CD4-positive, alpha-beta T cell treated with Interleukin-21 for 1 hour (primary cell): Measurements from ENCODE around the gene MIB2.
A peak's percentile ranks its signal among the peaks of the same experiment; 100 is the strongest.
"Not testable (repeated sequence)": the region's sequence is repeated elsewhere in the genome, so short reads cannot be mapped to it uniquely, and the experiment has no call there.

Source experiments
- DNase-seq: peaks from one replicate; pipeline ENCODE4 v3.0.0-alpha.2; 2020

The MIB2 gene

DNA sequence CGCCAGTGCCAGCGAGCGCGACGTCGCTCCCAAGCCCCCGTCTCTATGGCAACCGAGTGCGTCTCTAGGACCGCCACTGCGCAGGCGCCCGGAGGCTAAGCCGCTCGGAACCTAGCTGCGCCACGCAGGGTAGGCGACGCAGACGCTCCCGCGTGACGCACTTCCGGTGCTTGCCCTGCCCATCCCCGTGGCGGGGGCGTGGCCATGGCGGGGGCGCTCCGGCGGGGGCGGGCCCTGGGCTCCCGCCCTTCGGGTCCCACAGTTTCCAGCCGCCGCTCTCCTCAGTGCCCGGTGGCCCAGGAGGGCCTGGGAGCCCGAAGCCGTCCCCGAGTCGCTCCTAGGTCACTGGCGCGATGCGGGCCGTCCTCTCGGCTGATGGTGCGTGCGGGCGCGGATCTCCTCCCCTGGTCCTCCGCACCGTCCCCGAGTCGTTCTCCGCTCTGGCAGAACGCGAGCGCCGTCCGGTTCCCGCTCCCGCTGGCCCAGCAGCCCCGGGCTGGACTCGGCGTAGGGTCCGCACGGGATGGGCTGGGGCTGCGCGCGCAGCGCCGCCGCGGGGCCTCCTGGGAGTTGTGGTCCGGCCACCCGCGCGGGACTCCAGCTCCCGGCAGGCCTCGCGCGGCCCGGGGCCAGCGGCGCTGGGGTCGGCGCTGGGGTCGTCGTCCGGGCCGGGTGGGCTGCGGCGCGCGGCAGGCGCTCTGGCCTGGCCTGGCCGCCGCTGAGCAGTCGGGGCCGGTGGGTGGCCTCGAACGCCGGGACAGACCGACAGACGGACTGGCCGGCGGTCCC lies at the start of gene MIB2:
Gene MIB2, plus strand, starts transcription at position 245 of the 789 bp plus-strand sequence. CDS start 7,953 bp downstream, outside the sequence.
- peak; percentile 99 for DNase-seq

DNA sequence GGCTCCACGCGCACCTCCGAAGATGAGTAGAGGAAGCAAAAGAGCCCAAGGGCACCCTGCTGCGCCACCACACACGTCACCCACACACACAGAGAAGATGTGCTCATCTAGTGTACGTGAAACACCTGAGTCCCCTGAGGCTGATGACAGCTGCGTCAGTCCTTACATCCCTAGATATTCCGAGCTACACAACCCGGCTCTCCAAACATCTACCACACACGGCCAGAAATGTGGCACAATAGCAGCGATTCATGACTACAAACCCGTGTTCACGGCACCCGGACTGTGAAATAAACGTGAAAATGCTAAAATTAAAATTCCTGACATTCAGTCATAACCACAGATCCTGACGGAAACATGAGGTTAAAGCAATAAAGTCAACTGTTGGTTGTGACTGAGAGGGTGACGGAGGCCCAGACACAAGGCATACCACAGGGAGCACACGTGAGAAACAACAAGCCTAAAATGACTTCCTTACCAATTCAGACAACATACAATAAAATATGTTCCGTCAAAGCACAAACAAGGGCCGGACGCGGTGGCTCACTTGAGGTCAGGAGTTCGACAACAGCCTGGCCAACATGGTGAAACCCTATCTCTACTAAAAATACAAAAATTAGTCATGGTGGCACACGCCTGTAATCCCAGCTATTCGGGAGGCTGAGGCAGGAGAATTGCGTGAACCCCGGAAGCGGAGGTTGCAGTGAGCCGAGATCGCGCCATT lies 48.0 kb upstream of the MIB2 start:
- DNase-seq = no peak

DNA sequence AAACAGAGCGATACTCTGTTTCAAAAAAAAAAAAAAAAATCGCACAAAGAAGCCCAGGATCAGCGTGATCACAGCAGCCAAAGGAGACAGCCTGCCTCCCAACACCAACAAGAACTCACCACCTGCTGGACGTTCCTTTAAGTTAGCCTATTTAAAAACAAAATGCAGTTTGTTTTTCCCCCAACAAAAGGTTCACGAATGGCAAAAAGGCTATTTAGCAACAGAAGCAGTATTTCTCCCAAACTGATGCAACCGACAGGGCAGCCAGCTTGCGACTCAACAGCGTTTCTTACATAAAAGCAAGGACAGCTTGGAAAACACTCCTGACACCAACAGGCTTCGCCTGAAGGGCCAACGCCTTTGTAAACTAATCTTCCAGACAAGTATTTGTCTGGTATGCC lies 47.4 kb upstream of the MIB2 start:
- no peak for DNase-seq

DNA sequence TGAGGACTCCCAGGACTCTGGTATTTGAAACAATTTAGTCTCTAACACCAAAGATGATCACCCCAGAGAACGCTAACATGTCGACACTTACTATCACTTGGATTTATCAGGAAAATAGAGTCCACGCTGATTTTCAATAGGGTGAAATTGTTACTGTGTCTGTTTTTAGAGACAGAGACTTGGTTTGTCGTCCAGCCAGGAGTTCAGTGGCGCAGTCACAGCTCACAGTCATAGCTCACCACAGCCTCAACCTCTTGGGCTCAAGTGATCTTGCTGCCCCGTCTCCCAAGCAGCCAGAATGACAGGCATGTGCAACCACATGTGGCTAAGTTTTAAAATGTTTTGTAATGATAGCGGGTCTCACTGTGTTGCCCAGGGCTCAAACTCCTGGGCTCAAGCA lies 46.0 kb upstream of the MIB2 start:
- no peak for DNase-seq

DNA sequence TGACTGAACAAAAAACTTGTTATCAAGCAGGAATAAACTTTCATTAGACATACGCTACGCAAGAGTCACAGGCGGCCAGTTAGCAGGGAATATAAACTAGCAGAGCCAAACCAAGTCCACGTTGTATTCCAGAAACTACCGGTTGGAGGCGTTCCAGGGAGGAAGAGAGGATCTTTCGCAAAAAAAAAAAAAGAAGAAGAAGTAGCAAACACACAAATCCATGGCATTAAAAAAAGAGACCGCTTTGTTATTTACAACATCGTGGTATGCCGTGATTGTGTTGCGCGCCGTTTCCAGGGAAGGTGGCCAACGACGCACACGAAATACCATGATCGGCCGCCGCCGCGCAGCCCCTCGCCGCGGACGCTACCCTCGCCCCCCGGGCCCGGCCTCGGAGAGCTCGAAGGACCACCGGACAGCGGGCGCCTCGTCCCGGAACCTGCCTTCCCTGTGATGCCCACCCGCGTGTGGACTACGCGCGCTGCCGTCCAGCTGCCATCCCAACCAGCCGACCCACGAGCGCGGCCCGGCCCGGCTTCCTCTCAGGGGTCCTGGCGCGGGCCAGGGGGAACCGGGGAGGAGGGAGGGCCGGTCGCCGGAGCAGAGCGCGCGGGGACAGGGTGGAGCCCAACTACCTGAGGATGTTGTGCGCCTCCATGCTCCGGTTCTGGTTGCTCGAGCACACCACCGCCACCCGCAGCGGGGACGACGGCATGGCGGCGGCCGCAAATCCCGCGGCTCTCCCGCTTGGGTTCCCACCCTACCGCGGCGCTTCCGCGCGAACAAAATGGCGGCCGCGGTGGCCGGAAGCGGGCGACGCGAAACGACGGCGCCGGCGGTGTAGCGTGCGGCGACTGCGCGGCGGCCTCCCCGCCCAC lies 41.2 kb upstream of the MIB2 start:
- DNase-seq = peak; percentile 81

DNA sequence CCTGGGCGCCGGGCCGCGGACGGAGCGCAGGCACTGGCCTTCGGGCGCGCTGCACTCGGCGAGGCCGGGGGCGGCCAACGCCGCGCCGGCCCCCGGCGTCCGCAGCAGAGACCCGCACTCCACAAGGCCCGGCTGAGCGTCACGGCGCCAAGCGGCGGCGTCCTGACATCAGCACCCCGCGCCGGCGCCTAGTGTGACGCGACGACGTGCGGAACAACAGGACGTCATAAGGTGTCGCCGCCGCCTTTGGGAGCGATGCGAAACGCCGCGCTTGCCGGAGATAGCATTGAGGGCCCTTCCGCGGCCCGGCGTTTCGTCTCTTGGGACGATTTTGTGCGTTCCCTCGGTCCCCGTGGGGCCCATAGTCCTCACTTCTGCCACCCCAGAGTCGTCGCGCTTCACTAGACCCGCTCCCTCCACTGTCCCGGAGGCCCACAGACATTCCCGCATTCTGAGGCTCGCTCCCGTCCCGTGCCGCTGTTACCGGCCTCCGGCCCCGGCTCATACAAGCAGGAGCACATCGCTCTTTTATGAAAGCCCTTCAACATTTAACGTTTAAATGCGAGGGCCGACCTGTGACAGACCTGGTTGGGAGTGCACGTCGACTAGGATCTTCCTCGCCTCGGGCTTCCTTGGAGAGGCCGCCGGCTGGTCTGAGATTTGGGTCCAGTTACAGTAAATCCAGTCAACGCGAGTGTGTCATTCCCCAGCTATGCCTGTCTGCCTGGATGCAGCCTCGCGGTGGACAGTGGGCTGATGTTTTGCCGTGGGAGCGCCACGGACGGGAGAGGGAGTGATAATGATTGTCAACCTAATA lies 40.4 kb upstream of the MIB2 start, which contains the start of gene SSU72:
Gene SSU72, minus strand, starts transcription at position 143 of the 817 bp plus-strand sequence. CDS start 306 bp downstream, outside the sequence.
- DNase-seq = peak; percentile 93

DNA sequence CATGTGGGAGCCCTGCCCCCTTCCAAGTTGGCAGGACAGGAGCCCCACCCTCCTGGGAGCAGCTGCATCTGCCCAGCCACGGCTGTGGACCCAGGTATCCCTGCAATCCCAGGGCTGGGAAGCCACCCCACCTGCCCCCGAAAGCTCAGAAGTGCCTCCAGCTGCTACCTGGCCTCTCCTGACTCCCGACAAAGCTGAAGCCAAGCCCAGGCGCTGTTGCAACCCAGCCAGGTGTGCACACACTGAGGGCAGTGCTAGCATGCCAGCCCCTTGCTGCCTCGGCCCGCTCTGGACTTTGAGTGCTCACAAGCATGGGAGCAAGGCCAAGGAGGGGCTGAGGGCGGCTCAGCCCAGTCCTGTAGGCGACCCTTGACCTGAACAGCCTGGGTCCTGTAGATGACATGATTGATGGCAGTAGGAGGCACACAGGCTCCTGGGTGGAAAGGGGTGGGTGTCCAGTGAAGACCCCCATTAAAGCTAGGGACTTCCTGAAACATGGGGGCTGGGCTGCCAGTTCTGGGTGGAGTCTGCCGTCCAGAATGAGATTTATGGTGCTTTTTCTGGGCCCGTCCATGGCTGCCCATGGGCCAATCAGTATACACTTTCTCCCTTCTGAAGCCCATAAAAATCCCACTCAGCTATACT lies 37.8 kb upstream of the MIB2 start:
- no peak for DNase-seq

DNA sequence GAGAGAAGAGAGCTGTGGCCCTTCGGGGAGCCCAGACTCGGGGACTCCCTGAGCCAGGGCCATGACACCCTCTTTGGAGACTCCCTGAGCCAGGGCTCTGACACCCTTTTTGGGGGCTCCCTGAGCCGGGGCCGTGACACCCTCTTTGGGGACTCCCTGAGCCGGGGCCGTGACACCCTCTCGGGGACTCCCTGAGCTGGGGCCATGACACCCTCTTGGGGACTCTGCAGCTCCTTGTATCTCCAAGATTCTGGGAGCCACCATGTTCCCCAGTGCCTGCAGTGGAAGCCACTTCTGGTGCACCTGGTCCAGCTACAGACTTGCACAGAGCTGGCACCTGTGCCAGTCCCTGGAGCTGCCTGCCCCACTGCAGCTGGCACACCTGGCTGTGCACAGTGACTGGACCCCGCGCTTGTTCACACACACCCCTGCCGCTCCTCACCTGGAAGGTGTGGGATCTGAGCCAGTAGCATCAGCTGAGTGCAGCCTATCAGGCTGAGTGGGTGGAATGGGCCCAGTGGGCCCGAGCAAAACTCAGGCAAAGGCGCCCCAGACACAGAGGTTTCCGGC lies 36.8 kb upstream of the MIB2 start:
- DNase-seq = no peak

DNA sequence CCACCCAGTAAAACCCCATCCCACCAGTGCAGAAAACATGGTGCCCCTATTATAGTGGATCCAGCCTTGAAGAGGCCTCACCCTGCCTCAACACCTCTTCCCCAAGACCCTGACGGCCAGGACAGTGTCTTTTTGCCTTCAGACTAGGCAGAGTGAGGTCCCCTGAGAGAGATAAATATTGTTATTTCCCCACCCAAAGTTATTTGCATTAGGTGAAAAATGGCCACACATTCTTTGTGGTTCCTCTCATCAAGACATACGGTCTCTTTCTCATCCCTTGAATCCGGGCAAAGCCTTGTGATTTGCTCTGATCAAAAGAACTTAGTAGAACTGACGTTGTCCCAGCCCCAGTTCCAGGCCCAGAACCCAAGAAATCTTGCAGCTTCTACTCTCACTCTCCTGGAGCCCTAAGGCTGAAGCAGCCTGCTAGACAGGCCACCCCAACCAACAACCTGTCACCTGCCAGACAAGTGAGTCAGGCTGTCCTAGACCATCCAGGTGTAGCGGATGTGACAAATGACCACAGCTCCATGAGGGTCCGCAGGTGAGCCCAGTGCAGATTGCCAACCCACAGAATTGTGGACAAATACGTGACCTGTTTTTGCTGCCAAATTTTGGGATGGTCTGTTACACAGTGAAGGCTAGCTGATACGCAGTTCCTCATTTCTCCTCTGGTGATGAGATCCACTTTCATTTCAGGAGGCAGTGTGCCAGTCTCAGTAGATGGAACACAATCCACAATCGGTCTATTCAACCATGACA lies 32.5 kb upstream of the MIB2 start:
- no peak for DNase-seq

DNA sequence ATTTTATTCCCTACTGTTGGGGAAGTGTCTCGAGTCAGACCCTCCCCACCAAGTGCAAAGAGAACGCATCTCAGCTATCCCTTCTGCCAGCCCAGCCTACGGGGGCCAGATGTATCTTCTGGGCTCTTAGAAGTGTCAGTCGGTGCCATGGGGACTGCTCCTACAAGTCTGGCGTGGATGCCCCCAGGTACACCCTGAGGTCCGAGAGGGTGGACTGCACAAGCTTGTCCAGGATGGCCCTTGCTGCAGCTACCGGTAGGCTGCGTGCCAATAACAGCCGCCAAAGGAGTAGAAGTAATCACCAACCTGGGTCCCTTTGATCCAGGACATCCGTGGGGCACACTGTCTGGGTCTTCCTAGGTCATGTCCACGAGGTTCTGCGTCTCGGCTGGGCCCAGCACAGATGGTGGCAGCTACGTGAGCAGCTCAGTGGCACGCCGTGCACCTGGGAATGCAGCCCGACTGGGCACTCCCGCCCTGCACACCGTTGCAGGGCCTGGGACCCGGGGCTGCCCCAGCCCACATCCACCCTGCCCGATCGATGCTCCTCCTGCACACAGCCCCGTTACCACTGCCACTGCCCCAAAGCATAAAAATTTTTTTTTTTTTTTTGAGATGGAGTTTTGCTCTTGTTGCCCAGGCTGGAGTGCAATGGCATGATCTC lies 31.8 kb upstream of the MIB2 start:
- DNase-seq = no peak

DNA sequence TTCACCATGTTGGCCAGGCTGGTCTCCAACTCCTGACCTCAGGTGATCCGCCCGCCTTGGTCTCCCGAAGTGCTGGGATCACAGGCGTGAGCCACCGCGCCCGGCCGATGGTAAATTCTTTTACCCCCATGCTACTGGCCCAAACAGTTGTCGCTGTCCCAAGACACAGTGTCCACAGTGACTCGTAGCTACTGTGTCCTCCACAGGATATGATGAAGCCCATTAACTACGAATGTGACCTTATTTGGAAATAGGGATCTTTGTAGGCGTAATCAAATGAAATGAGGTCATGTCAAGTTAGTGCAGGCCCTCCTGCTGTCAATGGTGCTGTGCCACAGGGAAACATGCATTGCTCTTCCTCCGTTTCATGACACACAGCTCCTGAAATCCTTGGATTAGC lies 23.8 kb upstream of the MIB2 start:
- no peak for DNase-seq

DNA sequence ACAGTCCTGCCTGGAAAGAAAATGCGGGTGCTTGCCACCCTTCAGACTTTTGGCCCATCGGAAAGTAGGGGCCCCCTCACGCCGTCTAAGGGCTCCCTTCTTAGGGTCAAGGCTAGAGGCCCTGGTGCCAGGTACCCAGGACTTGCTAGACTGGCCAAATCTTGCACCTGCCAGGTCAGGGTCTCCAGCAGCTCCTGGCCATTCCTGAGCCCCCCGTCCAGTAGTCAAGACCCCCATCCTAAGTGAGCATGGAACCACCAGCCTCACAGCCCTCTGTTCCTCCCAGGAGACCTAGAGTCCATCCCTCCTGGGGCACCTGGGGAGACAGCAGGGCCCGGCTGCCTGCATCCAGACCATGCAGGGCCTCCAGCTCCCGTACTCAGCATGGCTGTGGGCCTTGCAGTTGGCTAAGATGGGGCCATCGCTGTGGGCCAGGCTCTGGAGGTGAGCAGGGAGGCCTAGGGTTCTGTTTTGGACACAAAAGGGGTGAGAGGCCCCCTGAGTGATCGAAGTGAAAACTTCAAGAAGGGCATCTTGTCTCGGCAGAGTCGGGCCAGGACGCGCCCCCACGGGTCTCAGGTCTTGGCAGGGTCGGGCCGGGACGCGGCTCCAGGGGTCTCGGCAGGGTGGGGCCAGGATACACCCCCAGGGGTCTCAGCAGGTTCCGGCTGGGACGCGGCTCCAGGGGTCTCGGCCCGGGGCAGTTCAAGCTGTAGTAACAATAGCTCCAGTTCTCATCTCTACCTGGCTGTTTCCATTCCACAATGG lies 21.3 kb upstream of the MIB2 start:
- no peak for DNase-seq

DNA sequence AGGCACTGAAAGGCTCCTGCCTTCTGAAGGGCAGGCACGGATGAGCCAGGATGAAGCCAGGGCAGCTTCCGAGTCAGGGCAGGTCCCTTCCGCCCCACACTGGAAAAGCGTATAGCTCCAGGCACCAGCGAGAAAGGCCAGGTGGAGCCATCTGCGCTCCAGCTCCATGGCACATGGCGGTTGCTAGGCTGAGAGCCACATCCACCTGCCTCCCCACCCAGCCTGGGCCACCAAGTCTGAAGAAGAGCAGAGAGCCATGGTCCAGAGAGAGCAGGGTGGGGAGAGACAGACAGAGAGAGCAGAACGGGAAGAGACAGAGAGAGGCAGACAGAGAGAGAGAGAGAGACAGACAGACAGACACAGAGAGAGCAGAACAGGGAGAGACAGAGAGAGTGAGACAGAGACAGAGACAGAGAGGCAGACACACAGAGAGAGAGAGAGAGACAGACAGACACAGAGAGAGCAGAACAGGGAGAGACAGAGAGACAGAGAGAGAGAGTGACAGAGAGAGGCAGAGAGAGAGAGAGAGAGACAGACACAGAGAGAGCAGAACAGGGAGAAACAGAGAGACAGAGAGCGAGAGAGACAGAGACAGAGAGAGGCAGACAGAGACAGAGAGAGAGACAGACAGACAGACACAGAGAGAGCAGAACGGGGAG lies 20.6 kb upstream of the MIB2 start:
- no peak for DNase-seq

DNA sequence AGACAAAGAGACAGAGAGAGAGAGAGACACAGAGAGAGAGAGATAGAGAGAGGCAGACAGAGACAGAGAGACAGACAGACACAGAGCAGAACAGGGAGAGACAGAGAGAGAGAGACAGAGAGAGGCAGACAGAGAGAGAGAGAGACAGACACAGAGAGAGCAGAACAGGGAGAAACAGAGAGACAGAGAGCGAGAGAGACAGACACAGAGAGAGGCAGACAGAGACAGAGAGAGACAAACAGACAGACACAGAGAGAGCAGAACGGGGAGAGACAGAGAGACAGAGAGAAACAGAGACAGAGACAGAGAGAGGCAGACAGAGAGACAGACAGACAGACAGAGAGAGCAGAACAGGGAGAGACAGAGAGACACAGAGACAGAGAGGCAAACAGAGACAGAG lies 20.0 kb upstream of the MIB2 start:
- DNase-seq = not testable (repeated sequence)

DNA sequence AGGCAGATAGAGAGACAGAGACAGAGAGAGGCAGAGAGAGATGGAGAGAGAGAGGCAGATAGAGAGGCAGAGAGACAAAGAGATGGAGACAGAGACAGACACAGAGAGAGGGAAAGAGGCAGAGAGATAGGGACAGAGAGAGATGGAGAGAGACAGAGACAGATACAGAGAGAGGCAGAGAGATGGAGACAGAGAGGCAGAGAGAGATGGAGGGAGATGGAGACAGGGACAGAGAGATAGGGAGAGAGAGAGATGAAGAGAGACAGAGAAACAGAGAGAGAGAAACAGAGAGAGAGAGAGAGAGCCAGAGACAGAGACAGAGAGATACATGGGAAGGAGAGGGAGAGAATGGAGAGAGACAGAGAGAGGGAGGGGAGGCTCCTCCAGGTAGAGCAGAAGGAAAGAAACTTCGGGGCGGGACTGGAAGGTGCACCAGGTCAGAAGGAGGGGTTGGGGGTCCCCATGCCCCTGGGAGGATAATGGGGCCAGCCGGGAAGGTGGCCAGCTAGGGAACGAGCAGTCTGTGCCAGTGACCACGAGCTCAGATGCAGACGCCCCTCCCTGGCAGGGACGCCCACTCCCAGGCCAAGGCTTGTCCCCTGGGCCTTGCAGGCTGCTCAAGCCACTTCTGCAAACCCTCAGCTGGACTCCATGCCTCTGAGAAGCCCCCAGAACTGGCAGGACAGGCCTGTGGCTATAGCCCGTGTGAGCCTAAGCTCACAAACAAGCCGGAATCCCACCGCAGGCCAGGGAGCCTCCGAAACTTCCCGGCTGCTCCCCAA lies 18.6 kb upstream of the MIB2 start:
- no peak for DNase-seq

DNA sequence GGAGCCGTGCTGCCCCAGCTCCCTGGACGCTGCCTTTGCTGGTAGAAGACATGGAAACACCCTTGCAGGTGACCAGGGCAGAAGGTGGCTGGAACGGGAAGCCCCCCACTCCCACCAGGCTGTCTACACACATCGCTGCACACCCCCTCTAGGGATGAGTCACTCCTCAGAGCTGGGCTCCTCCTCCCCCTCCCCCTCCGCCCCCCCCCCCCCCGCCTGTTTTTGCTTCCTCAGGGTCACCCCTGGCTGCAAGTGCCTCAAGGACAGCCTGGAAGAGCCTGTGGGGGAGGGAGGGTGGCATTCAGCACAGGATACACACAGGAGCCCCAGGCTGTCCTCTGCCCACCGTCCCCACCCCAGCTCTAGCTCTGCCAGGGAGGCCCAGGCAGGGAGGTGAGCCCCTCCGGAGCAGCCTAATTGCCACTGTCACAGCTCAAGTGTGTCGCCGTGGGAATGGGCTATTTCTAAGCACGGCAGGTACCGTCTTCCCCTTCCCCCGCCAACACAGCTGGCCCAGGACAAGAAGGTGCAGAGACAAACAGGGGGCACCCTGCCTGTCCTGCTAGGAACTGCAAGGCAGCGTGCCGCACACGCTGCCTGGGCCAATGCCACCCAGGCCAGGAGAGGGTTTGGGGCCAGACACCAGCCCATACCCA lies 17.9 kb upstream of the MIB2 start:
- no peak for DNase-seq

DNA sequence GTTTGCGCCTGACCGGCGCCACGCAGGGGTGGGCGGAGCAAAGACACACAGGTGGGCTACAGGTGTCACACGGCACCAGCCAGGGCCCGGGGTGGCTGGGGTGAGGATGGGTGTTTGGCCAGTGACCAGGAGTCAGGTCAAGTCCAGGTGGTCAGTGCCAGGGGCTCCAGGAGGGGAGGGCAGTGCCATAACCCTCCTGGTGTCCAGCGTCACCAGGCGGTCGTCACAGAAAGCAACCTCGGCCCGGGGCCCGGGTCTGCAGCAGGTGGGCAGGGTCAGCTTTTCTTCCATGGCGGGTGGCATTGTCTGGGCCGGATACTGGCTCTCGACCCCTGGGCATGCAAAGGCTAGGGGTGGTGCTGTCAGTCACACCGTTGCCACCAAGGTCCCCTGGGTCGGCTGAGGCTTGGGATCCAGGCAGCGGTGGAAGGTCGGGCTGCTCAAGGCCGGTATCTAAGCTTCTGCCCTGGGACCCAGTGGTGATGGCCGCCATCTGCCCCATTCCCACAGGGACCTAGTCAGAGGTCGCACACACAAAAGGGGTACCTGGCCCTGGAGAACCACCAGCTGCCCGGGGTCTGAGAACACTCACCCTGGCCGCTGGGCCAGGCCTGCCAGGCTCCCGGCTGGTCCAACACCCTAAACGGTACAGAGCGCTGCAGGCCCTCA lies 17.1 kb upstream of the MIB2 start:
- no peak for DNase-seq
